Right atrium auricular region (tissue), 2 donors: ENCODE data around the gene NDNF. TPM values are rescaled to one million over a fixed set of nuclear protein-coding genes. Genes with fewer than 3 reads are reported as not detected.

ENCODE experiments used
- DNase-seq: peaks from one replicate; pipeline ENCODE4 v3.0.0-alpha.2; 2019; ENCODE audit warnings: low spot score
- H3K27ac ChIP-seq, 2 donors: fragments of 200-600 bp; sonication (generic); 1 replicate in 1 of 2; 2 replicates in 1 of 2; pipeline ENCODE4 v1.5.1; 2016 to 2019
- H3K27me3 ChIP-seq, 2 donors: fragments of 200-600 bp; sonication (generic); one replicate each; pipeline versions ENCODE4 v1.5.1 to v1.6.0; 2017 to 2019
- H3K36me3 ChIP-seq: fragments of 200-600 bp; sonication (generic); one replicate; pipeline ENCODE4 v1.5.1; 2016
- H3K4me1 ChIP-seq, 2 donors: fragments of 200-600 bp; sonication (generic); one replicate each; pipeline versions ENCODE4 v1.5.1 to v1.6.0; 2017 to 2019
- H3K4me3 ChIP-seq, 2 donors: fragments of 200-600 bp; sonication (generic); 1 replicate in 1 of 2; 2 replicates in 1 of 2; pipeline ENCODE4 v1.5.1; 2017 to 2019; ENCODE audit warnings: mild to moderate bottlenecking in 1 of 2, moderate library complexity in 1 of 2
- H3K9me3 ChIP-seq, 2 donors: fragments of 200-600 bp; sonication (generic); one replicate each; pipeline ENCODE4 v1.5.1; 2019
- total RNA-seq, 2 donors: library from RNA; depleted of rRNA; stranded (reverse); fragments of >200 nt; gene quantifications; one replicate each; pipeline ENCODE4 v1.1.0, GENCODE V29; 2016
- TF ChIP-seq, protein P1 (sequence below), 2 donors: fragments of 200-600 bp; sonication (generic); IDR thresholded peaks; one replicate each; pipeline ENCODE4 v1.5.1; 2019; ENCODE audit warnings: antibody characterized with exemption in 2 of 2

The NDNF gene
- total RNA-seq, 2 donors from 2014 or later: 0.51 to 5.4 TPM

DNA sequence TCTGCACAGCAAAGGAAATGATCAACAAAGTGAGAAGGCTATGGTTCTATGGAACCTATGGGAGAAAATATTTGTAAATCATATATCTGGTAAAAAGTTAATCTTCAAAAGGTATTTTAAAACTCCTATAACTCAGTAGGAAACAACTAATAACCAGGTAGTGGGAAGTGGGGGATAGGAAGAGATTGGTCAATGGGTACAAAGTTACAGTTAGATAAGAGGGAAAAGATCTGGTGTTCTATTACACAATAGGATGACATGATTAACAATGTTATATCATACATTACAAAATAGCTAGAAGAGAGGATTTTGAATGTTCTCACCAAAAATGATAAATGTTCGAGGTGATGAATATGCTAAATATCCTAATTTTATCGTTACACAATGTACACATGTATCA, 46.3 kb downstream of the NDNF start:
- no peak overlapping the region for H3K27ac ChIP-seq
- H3K4me1 ChIP-seq: no peaks in the 10 kb centered on the region
- H3K9me3 ChIP-seq: no peaks in the 10 kb centered on the region
- TF ChIP-seq, protein P1, sequence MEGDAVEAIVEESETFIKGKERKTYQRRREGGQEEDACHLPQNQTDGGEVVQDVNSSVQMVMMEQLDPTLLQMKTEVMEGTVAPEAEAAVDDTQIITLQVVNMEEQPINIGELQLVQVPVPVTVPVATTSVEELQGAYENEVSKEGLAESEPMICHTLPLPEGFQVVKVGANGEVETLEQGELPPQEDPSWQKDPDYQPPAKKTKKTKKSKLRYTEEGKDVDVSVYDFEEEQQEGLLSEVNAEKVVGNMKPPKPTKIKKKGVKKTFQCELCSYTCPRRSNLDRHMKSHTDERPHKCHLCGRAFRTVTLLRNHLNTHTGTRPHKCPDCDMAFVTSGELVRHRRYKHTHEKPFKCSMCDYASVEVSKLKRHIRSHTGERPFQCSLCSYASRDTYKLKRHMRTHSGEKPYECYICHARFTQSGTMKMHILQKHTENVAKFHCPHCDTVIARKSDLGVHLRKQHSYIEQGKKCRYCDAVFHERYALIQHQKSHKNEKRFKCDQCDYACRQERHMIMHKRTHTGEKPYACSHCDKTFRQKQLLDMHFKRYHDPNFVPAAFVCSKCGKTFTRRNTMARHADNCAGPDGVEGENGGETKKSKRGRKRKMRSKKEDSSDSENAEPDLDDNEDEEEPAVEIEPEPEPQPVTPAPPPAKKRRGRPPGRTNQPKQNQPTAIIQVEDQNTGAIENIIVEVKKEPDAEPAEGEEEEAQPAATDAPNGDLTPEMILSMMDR (IDR thresholded peaks at IDR 0.05): no peak
- H3K36me3 ChIP-seq: no peaks in the 10 kb centered on the region
- no peak overlapping the region for H3K4me3 ChIP-seq
- no peaks in the 10 kb centered on the region for H3K27me3 ChIP-seq
- no peak for DNase-seq

DNA sequence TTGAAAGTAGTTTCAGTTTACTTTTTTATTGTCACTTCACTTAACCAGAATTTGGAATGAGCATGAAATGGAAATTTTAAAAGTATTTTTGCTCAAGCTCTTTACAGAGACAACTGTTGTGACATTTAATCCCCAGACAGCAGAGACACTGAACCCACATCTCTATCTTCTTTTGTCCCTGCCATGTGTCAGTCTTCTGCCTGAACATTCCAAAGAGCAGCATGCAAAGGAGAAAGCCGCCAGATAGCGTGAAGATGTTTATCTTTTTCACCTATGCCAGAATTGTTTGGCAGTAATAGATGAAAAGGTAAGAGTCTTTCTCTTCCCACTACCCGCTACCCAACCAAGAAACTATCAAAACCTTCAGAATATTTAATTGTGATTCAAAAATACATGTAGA, 46.8 kb downstream of the NDNF start:
- Histone ChIP-seq H3K36me3 (no peaks in the 10 kb centered on the region), H3K9me3 (no peaks in the 10 kb centered on the region), H3K27me3 (no peaks in the 10 kb centered on the region), H3K4me1 (no peaks in the 10 kb centered on the region), H3K4me3 (no peak overlapping the region), H3K27ac (no peak overlapping the region)
- TF ChIP-seq, protein P1 (IDR thresholded peaks at IDR 0.05): no peak
- DNase-seq: no peak

DNA sequence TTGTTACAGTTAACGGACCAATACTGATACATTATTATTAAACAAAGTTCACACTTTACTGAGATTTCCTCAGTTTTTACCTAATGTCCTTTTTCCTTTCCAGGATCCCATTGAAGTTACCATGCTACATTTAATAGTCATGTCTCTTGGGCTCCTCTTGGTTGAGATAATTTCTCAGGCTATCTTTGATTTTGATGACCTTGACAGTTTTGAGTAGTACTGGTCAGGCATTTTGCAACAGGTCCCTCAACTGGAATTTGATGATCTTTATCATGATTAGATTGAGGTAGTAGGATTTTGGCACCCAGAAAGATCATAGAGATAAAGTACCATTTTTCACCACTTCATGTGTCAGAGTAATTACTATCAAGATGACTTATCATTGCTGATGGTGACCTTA, 53.8 kb downstream of the NDNF start:
- H3K4me3 ChIP-seq: no peak overlapping the region
- no peak overlapping the region for H3K27ac ChIP-seq
- no peaks in the 10 kb centered on the region for H3K36me3 ChIP-seq
- H3K9me3 ChIP-seq: no peaks in the 10 kb centered on the region
- no peaks in the 10 kb centered on the region for H3K4me1 ChIP-seq
- no peak for DNase-seq
- TF ChIP-seq, protein P1 (IDR thresholded peaks at IDR 0.05): no peak
- no peaks in the 10 kb centered on the region for H3K27me3 ChIP-seq

DNA sequence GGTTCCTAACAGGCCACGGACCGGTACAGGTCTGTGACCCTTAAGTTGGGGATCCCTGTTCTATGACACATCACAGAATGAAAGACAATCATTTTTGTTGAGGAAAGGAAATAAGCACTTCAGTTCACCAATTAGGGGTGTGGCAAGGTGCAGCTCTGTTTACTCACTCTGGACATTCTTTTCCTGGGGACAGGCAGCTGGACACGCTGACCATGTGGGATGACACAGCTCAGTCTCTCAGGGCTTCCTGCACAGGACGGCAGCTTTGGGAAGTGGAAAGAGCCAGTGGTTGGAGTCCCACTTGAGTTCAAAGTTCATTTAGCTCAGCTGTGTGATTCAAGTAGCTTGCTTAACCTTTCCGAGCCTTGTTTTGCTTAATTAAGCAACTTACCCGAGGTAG, 55.7 kb downstream of the NDNF start:
- no peaks in the 10 kb centered on the region for H3K36me3 ChIP-seq
- H3K9me3 ChIP-seq: no peaks in the 10 kb centered on the region
- DNase-seq: no peak
- H3K4me1 ChIP-seq: no peaks in the 10 kb centered on the region
- no peak overlapping the region for H3K27ac ChIP-seq
- H3K27me3 ChIP-seq: no peaks in the 10 kb centered on the region
- no peak overlapping the region for H3K4me3 ChIP-seq
- TF ChIP-seq, protein P1 (IDR thresholded peaks at IDR 0.05): no peak

DNA sequence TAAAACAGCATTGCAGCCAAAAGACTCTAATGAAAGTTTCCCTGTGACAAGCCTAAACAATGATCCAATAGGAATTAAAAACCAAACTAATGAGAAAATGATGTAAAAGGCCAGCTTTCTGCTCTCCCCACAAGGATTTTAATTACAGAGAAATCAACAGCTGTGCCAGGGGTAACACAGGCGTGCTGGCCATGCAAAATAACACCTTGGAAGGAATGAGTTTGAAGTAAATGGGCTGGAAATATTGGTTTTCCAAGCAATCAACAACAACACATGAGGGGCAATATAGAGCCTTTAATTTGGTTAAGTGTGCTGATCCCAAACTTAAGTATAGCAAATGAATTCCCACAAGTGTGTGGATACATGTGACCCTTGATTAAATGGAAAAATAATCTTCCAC, 56.9 kb downstream of the NDNF start:
- H3K27me3 ChIP-seq: no peaks in the 10 kb centered on the region
- H3K4me3 ChIP-seq: no peak overlapping the region
- TF ChIP-seq, protein P1 (IDR thresholded peaks at IDR 0.05): no peak
- no peak for DNase-seq
- H3K27ac ChIP-seq: no peak overlapping the region
- H3K4me1 ChIP-seq: no peaks in the 10 kb centered on the region
- no peaks in the 10 kb centered on the region for H3K36me3 ChIP-seq
- no peaks in the 10 kb centered on the region for H3K9me3 ChIP-seq

DNA sequence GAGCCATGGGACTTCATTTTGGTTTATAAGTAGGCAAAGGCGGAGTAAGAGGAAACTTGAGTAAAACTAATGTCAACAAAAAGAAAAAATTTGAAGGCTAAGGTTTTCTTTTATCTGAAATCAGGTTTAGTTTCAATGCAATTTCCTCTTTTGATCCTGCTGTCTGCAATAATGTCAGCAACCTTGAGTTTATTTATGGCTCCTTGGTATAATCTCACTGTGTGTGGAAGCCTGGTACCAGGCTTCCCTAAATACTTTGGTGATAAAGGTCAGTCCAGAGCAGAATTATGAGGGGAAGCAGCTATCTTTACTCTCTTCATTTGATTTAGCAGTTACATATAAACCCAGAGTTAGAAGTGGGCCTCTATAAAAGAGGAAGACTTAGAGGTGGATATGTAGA, 57.8 kb downstream of the NDNF start:
- Histone ChIP-seq H3K27me3 (no peaks in the 10 kb centered on the region), H3K36me3 (no peaks in the 10 kb centered on the region), H3K9me3 (no peaks in the 10 kb centered on the region), H3K4me1 (no peaks in the 10 kb centered on the region), H3K27ac (no peak overlapping the region), H3K4me3 (no peak overlapping the region)
- DNase-seq: no peak
- TF ChIP-seq, protein P1 (IDR thresholded peaks at IDR 0.05): no peak
